Activated T-cell treated with anti-CD3 and anti-CD28 coated beads, Interleukin-2, amount 50 U/mL, for 24 hours (primary cell): Measurements from ENCODE around the gene KRTAP8-1.

Source experiments
- DNase-seq: peaks from one replicate; pipeline ENCODE4 v3.0.0-alpha.2; 2020
- H3K27ac Mint-ChIP-seq: 2 replicates; pipeline ENCODE4 v1.8.0; 2020; ENCODE audit warnings: mild to moderate bottlenecking, mixed read lengths
- H3K27me3 Mint-ChIP-seq: 2 replicates; pipeline ENCODE4 v1.8.0; 2020; ENCODE audit warnings: mixed read lengths
- H3K36me3 Mint-ChIP-seq: 2 replicates; pipeline ENCODE4 v1.8.0; 2020; ENCODE audit warnings: low read depth, mixed read lengths
- H3K4me1 Mint-ChIP-seq: 2 replicates; pipeline ENCODE4 v1.8.0; 2020; ENCODE audit warnings: low read depth, mixed read lengths
- H3K4me3 Mint-ChIP-seq: 2 replicates; pipeline ENCODE4 v1.8.0; 2020; ENCODE audit warnings: mild to moderate bottlenecking, moderate library complexity, mixed read lengths
- H3K9me3 Mint-ChIP-seq: 2 replicates; pipeline ENCODE4 v1.8.0; 2020; ENCODE audit warnings: mixed read lengths

The KRTAP8-1 gene

GRCh38 chr21:30813174-30813573 is at the start of gene KRTAP8-1:
Gene KRTAP8-1, minus strand, starts transcription at chr21:30813274. Its CDS starts 54 bp downstream, at chr21:30813220.
- no peaks in the 10 kb centered on the region for H3K36me3 Mint-ChIP-seq
- no peaks in the 10 kb centered on the region for H3K9me3 Mint-ChIP-seq
- no peak for DNase-seq
- H3K4me1 Mint-ChIP-seq, result peaks cover under 1% of the 10 kb centered on the region
- H3K27me3 Mint-ChIP-seq, result peaks cover 31% of the 10 kb centered on the region
- H3K4me3 Mint-ChIP-seq, result no peak within 1 kb of the TSS
- no peak within 1 kb of the TSS for H3K27ac Mint-ChIP-seq

- no peaks in the 10 kb centered on the region for H3K9me3 Mint-ChIP-seq
- H3K36me3 Mint-ChIP-seq, result no peaks in the 10 kb centered on the region
- no peak overlapping the region for H3K4me3 Mint-ChIP-seq
- no peak overlapping the region for H3K27ac Mint-ChIP-seq
- peaks cover 11% of the 10 kb centered on the region for H3K27me3 Mint-ChIP-seq
- no peak for DNase-seq
- no peaks in the 10 kb centered on the region for H3K4me1 Mint-ChIP-seq
These were observed 34.8 kb upstream of the KRTAP8-1 start for GRCh38 chr21:30847627-30848500.

GRCh38 chr21:30842990-30843389 is 29.9 kb upstream of the KRTAP8-1 start:
- Mint-ChIP-seq H3K4me1 (no peaks in the 10 kb centered on the region), H3K4me3 (no peak overlapping the region), H3K27me3 (peaks cover 14% of the 10 kb centered on the region), H3K27ac (no peak overlapping the region), H3K9me3 (no peaks in the 10 kb centered on the region), H3K36me3 (no peaks in the 10 kb centered on the region)
- DNase-seq, result no peak

GRCh38 chr21:30839304-30839703 is 26.2 kb upstream of the KRTAP8-1 start:
- DNase-seq, result peak; percentile 32

GRCh38 chr21:30838536-30838935 is 25.5 kb upstream of the KRTAP8-1 start:
- Mint-ChIP-seq H3K36me3 (no peaks in the 10 kb centered on the region), H3K27ac (no peak overlapping the region), H3K27me3 (peaks cover 17% of the 10 kb centered on the region), H3K9me3 (no peaks in the 10 kb centered on the region), H3K4me3 (no peak overlapping the region), H3K4me1 (no peaks in the 10 kb centered on the region)
- no peak for DNase-seq

More at GRCh38 chr21:30839304-30839703, 26.2 kb upstream of the KRTAP8-1 start:
- Mint-ChIP-seq H3K27ac (no peak overlapping the region), H3K36me3 (no peaks in the 10 kb centered on the region), H3K4me1 (no peaks in the 10 kb centered on the region), H3K27me3 (peaks cover 14% of the 10 kb centered on the region), H3K4me3 (no peak overlapping the region), H3K9me3 (no peaks in the 10 kb centered on the region)

GRCh38 chr21:30831194-30831765 is 18.2 kb upstream of the KRTAP8-1 start:
- DNase-seq, result no peak
- Mint-ChIP-seq H3K4me3 (no peak overlapping the region), H3K36me3 (no peaks in the 10 kb centered on the region), H3K4me1 (no peaks in the 10 kb centered on the region), H3K27ac (no peak overlapping the region), H3K9me3 (no peaks in the 10 kb centered on the region), H3K27me3 (peaks cover 20% of the 10 kb centered on the region)

- H3K9me3 Mint-ChIP-seq, result no peaks in the 10 kb centered on the region
- no peaks in the 10 kb centered on the region for H3K36me3 Mint-ChIP-seq
- H3K27ac Mint-ChIP-seq, result no peak within 1 kb of the TSS
- H3K4me3 Mint-ChIP-seq, result no peak within 1 kb of the TSS
- DNase-seq, result no peak
- peaks cover 20% of the 10 kb centered on the region for H3K27me3 Mint-ChIP-seq
- no peaks in the 10 kb centered on the region for H3K4me1 Mint-ChIP-seq
These were observed 16.6 kb upstream of the KRTAP8-1 start, which contains the start of gene KRTAP7-1 for GRCh38 chr21:30829659-30830058. Gene KRTAP7-1, minus strand, starts transcription at chr21:30829759. Its CDS starts 61 bp downstream, at chr21:30829698.

GRCh38 chr21:30818837-30819610 is 6.0 kb upstream of the KRTAP8-1 start:
- H3K36me3 Mint-ChIP-seq, result no peaks in the 10 kb centered on the region
- H3K27me3 Mint-ChIP-seq, result peaks cover 25% of the 10 kb centered on the region
- no peak overlapping the region for H3K27ac Mint-ChIP-seq
- H3K4me1 Mint-ChIP-seq, result peaks cover 6% of the 10 kb centered on the region
- H3K9me3 Mint-ChIP-seq, result no peaks in the 10 kb centered on the region
- no peak overlapping the region for H3K4me3 Mint-ChIP-seq
- no peak for DNase-seq

GRCh38 chr21:30800605-30801004 is 12.5 kb downstream of the KRTAP8-1 start:
- Mint-ChIP-seq H3K27ac (no peak overlapping the region), H3K36me3 (no peaks in the 10 kb centered on the region), H3K27me3 (peaks cover 20% of the 10 kb centered on the region), H3K9me3 (no peaks in the 10 kb centered on the region), H3K4me3 (no peak overlapping the region), H3K4me1 (no peaks in the 10 kb centered on the region)
- no peak for DNase-seq

- H3K36me3 Mint-ChIP-seq, result no peaks in the 10 kb centered on the region
- H3K9me3 Mint-ChIP-seq, result no peaks in the 10 kb centered on the region
- H3K27me3 Mint-ChIP-seq, result peaks cover 15% of the 10 kb centered on the region
- no peak overlapping the region for H3K27ac Mint-ChIP-seq
- H3K4me3 Mint-ChIP-seq, result no peak overlapping the region
- H3K4me1 Mint-ChIP-seq, result no peaks in the 10 kb centered on the region
- no peak for DNase-seq
These were observed 19.3 kb downstream of the KRTAP8-1 start for GRCh38 chr21:30793581-30794314.

- DNase-seq, result no peak
- Mint-ChIP-seq H3K9me3 (peaks cover 4% of the 10 kb centered on the region), H3K27me3 (peaks cover 15% of the 10 kb centered on the region), H3K4me3 (no peak overlapping the region), H3K36me3 (no peaks in the 10 kb centered on the region), H3K27ac (no peak overlapping the region), H3K4me1 (no peaks in the 10 kb centered on the region)
These were observed 33.8 kb downstream of the KRTAP8-1 start for GRCh38 chr21:30779249-30779648.

GRCh38 chr21:30769724-30770431 is 43.2 kb downstream of the KRTAP8-1 start:
- DNase-seq, result no peak
- Mint-ChIP-seq H3K27ac (no peak overlapping the region), H3K27me3 (peaks cover 3% of the 10 kb centered on the region), H3K9me3 (peaks cover 4% of the 10 kb centered on the region), H3K4me1 (no peaks in the 10 kb centered on the region), H3K4me3 (no peak overlapping the region), H3K36me3 (no peaks in the 10 kb centered on the region)
